ENCODE results near the gene FOXM1. TPM values are rescaled to one million over a fixed set of nuclear protein-coding genes. Genes with fewer than 3 reads are reported as not detected.

FOXM1 gene
- total and polyA plus RNA-seq, 3 donors from 2014 or later, result 18.1 to 59.7 (median 32.3) TPM

- no peak for DNase-seq
- 89 to 92% methylated on average over 23 to 25 of the region's 25 CpGs for WGBS, 2 donors
- Histone ChIP-seq H3K27ac (no peak overlapping the region), H3K9me3 (no peaks in the 10 kb centered on the region), H3K4me3 (no peak overlapping the region), H3K36me3 (ENCODE audit: low read depth, missing control alignments) (no peaks in the 10 kb centered on the region), H3K4me1 (peaks cover 10% of the 10 kb centered on the region), H3K27me3 (no peaks in the 10 kb centered on the region)
- intact Hi-C loops (cut with DNase I; ENCODE audit: low total_unique reads), result no loop called here
- TF ChIP-seq POLR2A (IDR thresholded peaks at IDR 0.05) (no peak), CTCF (IDR thresholded peaks at IDR 0.05) (no peak)
Observed at GRCh38 chr12:2854669-2855453, 22.1 kb downstream of the FOXM1 start.

GRCh38 chr12:2853626-2854025 is 23.3 kb downstream of the FOXM1 start:
- peaks cover 8% of the 10 kb centered on the region for H3K4me1 ChIP-seq
- TF ChIP-seq POLR2A (IDR thresholded peaks at IDR 0.05), result no peak
- TF ChIP-seq CTCF (IDR thresholded peaks at IDR 0.05), result peak; percentile 28 to 74 (median 35)
- intact Hi-C loops (cut with DNase I; ENCODE audit: low total_unique reads), result no loop called here
- H3K27ac ChIP-seq, result no peak overlapping the region
- WGBS, 2 donors, result 30 to 53% methylated on average over 6 to 11 of the region's 11 CpGs
- DNase-seq, result peak; percentile 88
- no peaks in the 10 kb centered on the region for H3K27me3 ChIP-seq
- no peaks in the 10 kb centered on the region for H3K36me3 ChIP-seq (ENCODE audit: low read depth, missing control alignments)
- no peak overlapping the region for H3K4me3 ChIP-seq
- H3K9me3 ChIP-seq, result no peaks in the 10 kb centered on the region

GRCh38 chr12:2851931-2852330 is 25.0 kb downstream of the FOXM1 start:
- Histone ChIP-seq H3K4me1 (peaks cover 3% of the 10 kb centered on the region), H3K27me3 (no peaks in the 10 kb centered on the region), H3K9me3 (no peaks in the 10 kb centered on the region), H3K4me3 (no peak overlapping the region), H3K27ac (no peak overlapping the region), H3K36me3 (ENCODE audit: low read depth, missing control alignments) (no peaks in the 10 kb centered on the region)
- WGBS, 2 donors, result 89 to 95% methylated on average over 3 of the region's 3 CpGs
- no peak for DNase-seq
- TF ChIP-seq CTCF (IDR thresholded peaks at IDR 0.05) (no peak), POLR2A (IDR thresholded peaks at IDR 0.05) (no peak)
- intact Hi-C loops (cut with DNase I; ENCODE audit: low total_unique reads), result no loop called here

- DNase-seq, result no peak
- Histone ChIP-seq H3K9me3 (no peaks in the 10 kb centered on the region), H3K4me3 (no peak overlapping the region), H3K4me1 (no peaks in the 10 kb centered on the region), H3K36me3 (ENCODE audit: low read depth, missing control alignments) (no peaks in the 10 kb centered on the region), H3K27ac (no peak overlapping the region), H3K27me3 (no peaks in the 10 kb centered on the region)
- WGBS, 2 donors, result 24 to 36% methylated on average over 6 of the region's 6 CpGs
- TF ChIP-seq CTCF (IDR thresholded peaks at IDR 0.05) (no peak), POLR2A (IDR thresholded peaks at IDR 0.05) (no peak)
- intact Hi-C loops (cut with DNase I; ENCODE audit: low total_unique reads), result no loop called here
Observed at GRCh38 chr12:2845280-2845679, 31.7 kb downstream of the FOXM1 start.

GRCh38 chr12:2844786-2845185 is 32.2 kb downstream of the FOXM1 start:
- Histone ChIP-seq H3K27ac (no peak overlapping the region), H3K4me3 (no peak overlapping the region), H3K9me3 (no peaks in the 10 kb centered on the region), H3K4me1 (no peaks in the 10 kb centered on the region), H3K27me3 (no peaks in the 10 kb centered on the region), H3K36me3 (ENCODE audit: low read depth, missing control alignments) (no peaks in the 10 kb centered on the region)
- DNase-seq, result no peak
- 87 to 88% methylated on average over 9 of the region's 9 CpGs for WGBS, 2 donors
- intact Hi-C loops (cut with DNase I; ENCODE audit: low total_unique reads), result no loop called here
- no peak for TF ChIP-seq POLR2A (IDR thresholded peaks at IDR 0.05)

Data from testis (tissue), 3 donors.